ENCODE data around the gene PTGDS. TPM values are rescaled to one million over a fixed set of nuclear protein-coding genes. Genes with fewer than 3 reads are reported as not detected.

Gene PTGDS
- total RNA-seq, 1 experiment from 2014 or later = 3.6 TPM

GRCh38 chr9:137030538-137031527 is 53.5 kb downstream of the PTGDS start:
- Histone ChIP-seq H3K9me3 (ENCODE audit: control insufficient read depth, low read depth, low read length) (no peaks in the 10 kb centered on the region), H3K4me1 (ENCODE audit: insufficient read depth, low read length) (no peaks in the 10 kb centered on the region), H2BK5ac (ENCODE audit: insufficient read length, low read length) (no peak overlapping the region), H3K18ac (ENCODE audit: insufficient read length, low read depth, low read length) (no peak overlapping the region), H3K9ac (ENCODE audit: extremely low read depth, insufficient read length, low read length) (no peak overlapping the region), H2AK5ac (ENCODE audit: insufficient read length, low read length) (no peak overlapping the region), H4K91ac (ENCODE audit: insufficient read length, low read depth, low read length) (no peak overlapping the region), H3K4ac (ENCODE audit: low read depth, low read length) (no peak overlapping the region), H3K27ac (ENCODE audit: insufficient read length, low read depth, low read length) (no peak overlapping the region), H2BK12ac (ENCODE audit: insufficient read length, low read depth, low read length) (no peak overlapping the region), H3K56ac (ENCODE audit: insufficient read length, low read depth, low read length) (no peak overlapping the region), H3K14ac (ENCODE audit: insufficient read depth, low read length) (no peak overlapping the region; the same call in 1 of the 2 replicates), H3K23ac (ENCODE audit: insufficient read length, low read depth, low read length) (no peak overlapping the region), H2BK20ac (ENCODE audit: low read depth, low read length, poor library complexity, severe bottlenecking) (no peak overlapping the region), H4K20me1 (ENCODE audit: control insufficient read depth, insufficient read depth, insufficient read length) (peaks cover 2% of the 10 kb centered on the region), H4K5ac (ENCODE audit: insufficient read length, low read depth, low read length) (no peak overlapping the region), H3K79me2 (ENCODE audit: insufficient read depth, low read length) (no peaks in the 10 kb centered on the region), H4K8ac (replicated peaks; ENCODE audit: insufficient read length, low read depth, low read length) (no peak overlapping the region), H2BK15ac (ENCODE audit: low read depth, low read length) (no peak overlapping the region), H3K79me1 (ENCODE audit: insufficient read depth, low read depth, low read length, poor library complexity, severe bottlenecking) (no peaks in the 10 kb centered on the region), H2AFZ (ENCODE audit: low read length) (no peak overlapping the region), H2BK120ac (ENCODE audit: low read depth, low read length, poor library complexity, severe bottlenecking) (no peak overlapping the region), H3K4me2 (ENCODE audit: insufficient read depth, insufficient read length, low read length) (no peak overlapping the region), H3T11ph (ENCODE audit: low read length) (no peak overlapping the region), H3K27me3 (ENCODE audit: insufficient read depth, low read length) (no peaks in the 10 kb centered on the region), H3K23me2 (ENCODE audit: insufficient read length, low read depth, low read length, poor library complexity, severe bottlenecking) (peaks cover 9% of the 10 kb centered on the region)
- Mint-ChIP-seq H3K27ac (no peak overlapping the region), H3K4me3 (no peak overlapping the region), H3K4me1 (peaks cover 0 to 8% of the 10 kb centered on the region in 2 experiments; a peak in 2 of 4 replicates), H3K9me3 (no peaks in the 10 kb centered on the region), H3K27me3 (ENCODE audit: low read depth) (peaks cover 41% of the 10 kb centered on the region), H3K36me3 (ENCODE audit: insufficient read depth in 1 of 3, low read depth in 3 of 3) (no peaks in the 10 kb centered on the region)
- DNase-seq = no peak
- no peak for TF ChIP-seq CTCF (conservative IDR thresholded peaks at IDR 0.05)
- WGBS (ENCODE audit: extremely low coverage, insufficient read length, low lambda C conversion rate) = no CpG with 5 or more reads among the region's 65 CpGs

Other genes with a start within 250 kb of the PTGDS start
- 0.75 and 1.5 TPM in 2 replicates for gene LCN10, start 234.6 kb upstream of the PTGDS start, total RNA-seq (2021)
- gene LCN6, start 229.0 kb upstream of the PTGDS start, total RNA-seq (2021) = not detected in 2 replicates
- not detected in 2 replicates for gene LCN8, start 219.3 kb upstream of the PTGDS start, total RNA-seq (2021)
- 0.61 TPM in 1 of 2 replicates, not detected in the other for gene LCN15, start 213.0 kb upstream of the PTGDS start, total RNA-seq (2021)
- 55.2 and 58.9 TPM in 2 replicates for gene TMEM141, start 186.2 kb upstream of the PTGDS start, total RNA-seq (2021)
- 0.59 and 1.1 TPM in 2 replicates for gene CCDC183, start 181.2 kb upstream of the PTGDS start, total RNA-seq (2021)
- gene RABL6, start 169.6 kb upstream of the PTGDS start, total RNA-seq (2021) = 108 and 114 TPM in 2 replicates
- 1.8 and 2.3 TPM in 2 replicates for gene AJM1, start 135.0 kb upstream of the PTGDS start, total RNA-seq (2021)
- 161 and 175 TPM in 2 replicates for gene PHPT1, start 128.1 kb upstream of the PTGDS start, total RNA-seq (2021)
- 6.9 and 9.2 TPM in 2 replicates for gene MAMDC4, start 125.2 kb upstream of the PTGDS start, total RNA-seq (2021)
- 318 and 328 TPM in 2 replicates for gene EDF1, start 111.2 kb upstream of the PTGDS start, total RNA-seq (2021)
- gene TRAF2, start 91.0 kb upstream of the PTGDS start, total RNA-seq (2021) = 48.8 and 49.2 TPM in 2 replicates
- gene FBXW5, start 32.8 kb upstream of the PTGDS start, total RNA-seq (2021) = 62.2 and 65.0 TPM in 2 replicates
- 0.96 and 1.3 TPM in 2 replicates for gene C8G, start 32.3 kb upstream of the PTGDS start, total RNA-seq (2021)
- 2.1 and 4.5 TPM in 2 replicates for gene LCN12, start 25.2 kb upstream of the PTGDS start, total RNA-seq (2021)
- 0.18 and 0.20 TPM in 2 replicates for gene LCNL1, start 5.5 kb downstream of the PTGDS start, total RNA-seq (2021)
- gene PAXX, start 14.9 kb downstream of the PTGDS start, total RNA-seq (2021) = 46.8 and 51.2 TPM in 2 replicates
- 0.29 and 0.31 TPM in 2 replicates for gene CLIC3, start 19.1 kb downstream of the PTGDS start, total RNA-seq (2021)
- 15.2 and 22.4 TPM in 2 replicates for gene ABCA2, start 50.7 kb downstream of the PTGDS start, total RNA-seq (2021)
- not detected in 2 replicates for gene FUT7, start 54.6 kb downstream of the PTGDS start, total RNA-seq (2021)
- gene NPDC1, start 68.7 kb downstream of the PTGDS start, total RNA-seq (2021) = 51.8 and 57.6 TPM in 2 replicates
- 4.0 and 5.1 TPM in 2 replicates for gene ENTPD2, start 76.6 kb downstream of the PTGDS start, total RNA-seq (2021)
- gene SAPCD2, start 93.1 kb downstream of the PTGDS start, total RNA-seq (2021) = 29.8 and 30.0 TPM in 2 replicates
- 5.6 and 6.6 TPM in 2 replicates for gene UAP1L1, start 100.0 kb downstream of the PTGDS start, total RNA-seq (2021)
- 32.7 and 34.9 TPM in 2 replicates for gene MAN1B1, start 109.5 kb downstream of the PTGDS start, total RNA-seq (2021)
- gene DPP7, start 137.2 kb downstream of the PTGDS start, total RNA-seq (2021) = 27.3 and 29.4 TPM in 2 replicates
- 2.0 and 2.9 TPM in 2 replicates for gene GRIN1, start 161.7 kb downstream of the PTGDS start, total RNA-seq (2021)
- gene LRRC26, start 192.5 kb downstream of the PTGDS start, total RNA-seq (2021) = 0.55 and 0.96 TPM in 2 replicates
- gene TMEM210, start 194.6 kb downstream of the PTGDS start, total RNA-seq (2021) = not detected in 2 replicates
- gene ANAPC2, start 211.1 kb downstream of the PTGDS start, total RNA-seq (2021) = 54.8 and 54.9 TPM in 2 replicates
- 69.2 and 69.4 TPM in 2 replicates for gene SSNA1, start 211.2 kb downstream of the PTGDS start, total RNA-seq (2021)
- 30.7 and 32.0 TPM in 2 replicates for gene TPRN, start 223.2 kb downstream of the PTGDS start, total RNA-seq (2021)
- gene TMEM203, start 228.1 kb downstream of the PTGDS start, total RNA-seq (2021) = 34.1 and 35.5 TPM in 2 replicates
- 44.1 and 45.3 TPM in 2 replicates for gene NDOR1, start 228.2 kb downstream of the PTGDS start, total RNA-seq (2021)
- gene RNF208, start 244.7 kb downstream of the PTGDS start, total RNA-seq (2021) = 7.7 and 8.1 TPM in 2 replicates
- 1.0 and 1.9 TPM in 2 replicates for gene CYSRT1, start 247.7 kb downstream of the PTGDS start, total RNA-seq (2021)
- 0.15 and 0.20 TPM in 2 replicates for gene RNF224, start 250.0 kb downstream of the PTGDS start, total RNA-seq (2021)